Astrocyte (in vitro differentiated cells and primary cell): ENCODE results near the gene GAD1.

Experiments used
- EZH2 ChIP-seq: IDR thresholded peaks from 2 replicates; pipeline ENCODE4 v1.6.1; 2012; ENCODE audit warnings: mild to moderate bottlenecking, low read length, inconsistent platforms; ENCODE audit not compliant: insufficient read depth
- TF ChIP-seq, protein P1 (sequence below): IDR thresholded peaks from 2 replicates; pipeline ENCODE4 v1.5.1; 2011; ENCODE audit warnings: low read depth, mild to moderate bottlenecking, inconsistent platforms, low read length, moderate library complexity; ENCODE audit not compliant: insufficient read depth

DNA sequence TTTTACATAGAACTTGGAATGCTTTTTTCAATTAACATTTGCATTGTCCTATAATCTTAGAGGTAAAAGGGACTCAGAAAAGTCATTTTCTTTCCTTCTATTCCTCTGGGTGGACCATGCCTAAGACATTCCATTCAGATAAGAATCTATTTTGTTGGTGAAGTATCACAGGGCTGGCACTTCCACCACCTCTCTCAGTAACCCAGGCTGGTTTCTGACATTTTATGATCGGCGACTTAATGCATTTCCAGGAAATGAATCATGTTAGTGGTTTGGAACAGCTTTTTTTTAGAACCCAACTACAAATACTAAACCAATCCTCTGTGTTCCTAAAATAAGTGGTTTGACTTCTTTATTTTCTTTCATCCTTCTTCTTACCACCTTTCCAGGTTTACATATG is 27.0 kb downstream of the GAD1 start:
- TF ChIP-seq, protein P1, sequence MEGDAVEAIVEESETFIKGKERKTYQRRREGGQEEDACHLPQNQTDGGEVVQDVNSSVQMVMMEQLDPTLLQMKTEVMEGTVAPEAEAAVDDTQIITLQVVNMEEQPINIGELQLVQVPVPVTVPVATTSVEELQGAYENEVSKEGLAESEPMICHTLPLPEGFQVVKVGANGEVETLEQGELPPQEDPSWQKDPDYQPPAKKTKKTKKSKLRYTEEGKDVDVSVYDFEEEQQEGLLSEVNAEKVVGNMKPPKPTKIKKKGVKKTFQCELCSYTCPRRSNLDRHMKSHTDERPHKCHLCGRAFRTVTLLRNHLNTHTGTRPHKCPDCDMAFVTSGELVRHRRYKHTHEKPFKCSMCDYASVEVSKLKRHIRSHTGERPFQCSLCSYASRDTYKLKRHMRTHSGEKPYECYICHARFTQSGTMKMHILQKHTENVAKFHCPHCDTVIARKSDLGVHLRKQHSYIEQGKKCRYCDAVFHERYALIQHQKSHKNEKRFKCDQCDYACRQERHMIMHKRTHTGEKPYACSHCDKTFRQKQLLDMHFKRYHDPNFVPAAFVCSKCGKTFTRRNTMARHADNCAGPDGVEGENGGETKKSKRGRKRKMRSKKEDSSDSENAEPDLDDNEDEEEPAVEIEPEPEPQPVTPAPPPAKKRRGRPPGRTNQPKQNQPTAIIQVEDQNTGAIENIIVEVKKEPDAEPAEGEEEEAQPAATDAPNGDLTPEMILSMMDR, result no peak
- TF ChIP-seq EZH2, result no peak
